22Rv1 (cell line): ENCODE measurements around the gene GCH1.

Source experiments
- CTCF ChIP-seq: fragments of 450-650 bp; IDR thresholded peaks from 2 replicates; pipeline ENCODE4 v1.5.1; 2017; ENCODE audit warnings: mild to moderate bottlenecking
- ZFX ChIP-seq: fragments of 450-650 bp; IDR thresholded peaks from 2 replicates; pipeline ENCODE4 v1.6.1; 2017; ENCODE audit warnings: antibody characterized with exemption, borderline replicate concordance

GRCh38 chr14:54922598-54922997 is 20.0 kb upstream of the GCH1 start:
- TF ChIP-seq CTCF (no peak), ZFX (no peak)
